CD4-positive, alpha-beta memory T cell (primary cell): Measurements from ENCODE around the gene TEKTIP1. TPM values are rescaled to one million over a fixed set of nuclear protein-coding genes. Genes with fewer than 3 reads are reported as not detected.

Experiments used
- CTCF ChIA-PET: fragments of 350-600 bp; sonication (Branson Sonifier 250); formaldehyde crosslinking; loops from one replicate; lab custom pipeline; 2021; ENCODE audit warnings: inconsistent platforms; ENCODE audit not compliant: partially characterized antibody; lab: Charles Lee
- POLR2A ChIA-PET: fragments of 350-600 bp; sonication (Branson Sonifier 250); formaldehyde crosslinking; loops from one replicate; lab custom pipeline; 2021; ENCODE audit not compliant: partially characterized antibody; lab: Charles Lee
- DNase-seq, 5 donors: peaks; one replicate each; pipeline versions ENCODE4 v3.0.0 to v3.0.0-alpha.2; 2020 to 2022; ENCODE audit warnings: mixed read lengths in 1 of 5
- H3K27ac ChIP-seq: one replicate; pipeline ENCODE4 v1.7.0; 2013; ENCODE audit warnings: low read depth, low read length
- H3K27me3 ChIP-seq: 2 replicates; pipeline ENCODE4 v1.7.0; 2013; ENCODE audit warnings: mild to moderate bottlenecking, low read length, moderate library complexity; ENCODE audit not compliant: insufficient read depth
- H3K36me3 ChIP-seq: 2 replicates; pipeline ENCODE4 v1.7.0; 2013; ENCODE audit warnings: mild to moderate bottlenecking, low read length, moderate library complexity; ENCODE audit not compliant: insufficient read depth
- H3K4me1 ChIP-seq: 2 replicates; pipeline ENCODE4 v1.7.0; 2013; ENCODE audit warnings: mild to moderate bottlenecking, low read length, moderate library complexity; ENCODE audit not compliant: insufficient read depth
- H3K4me3 ChIP-seq, 2 donors: one replicate each; pipeline ENCODE4 v1.7.0; 2013; ENCODE audit warnings: low read length in 2 of 2, mild to moderate bottlenecking in 1 of 2
- H3K9me3 ChIP-seq, 2 donors: one replicate each; pipeline ENCODE4 v1.7.0; 2013; ENCODE audit warnings: low read length in 2 of 2, control low read depth in 1 of 2; ENCODE audit not compliant: control insufficient read depth in 1 of 2
- H3K27ac Mint-ChIP-seq, 7 donors: one replicate each; pipeline ENCODE4 v1.8.0; 2020 to 2021; ENCODE audit warnings: mixed read lengths in 7 of 7, mild to moderate bottlenecking in 6 of 7, inconsistent platforms in 3 of 7, moderate library complexity in 3 of 7
- H3K27me3 Mint-ChIP-seq, 2 donors: one replicate each; pipeline ENCODE4 v1.8.0; 2020 to 2021; ENCODE audit warnings: mixed read lengths in 2 of 2
- H3K36me3 Mint-ChIP-seq, 2 donors: one replicate each; pipeline ENCODE4 v1.8.0; 2020 to 2021; ENCODE audit warnings: mixed read lengths in 2 of 2, inconsistent platforms in 1 of 2, mild to moderate bottlenecking in 1 of 2
- H3K4me1 Mint-ChIP-seq, 4 donors: one replicate each; pipeline ENCODE4 v1.8.0; 2020 to 2021; ENCODE audit warnings: mixed read lengths in 4 of 4, mild to moderate bottlenecking in 1 of 4
- H3K4me3 Mint-ChIP-seq, 8 donors: one replicate each; pipeline ENCODE4 v1.8.0; 2020 to 2021; ENCODE audit warnings: mixed read lengths in 8 of 8, mild to moderate bottlenecking in 7 of 8, moderate library complexity in 6 of 8, inconsistent platforms in 3 of 8
- H3K9me3 Mint-ChIP-seq, 8 donors: one replicate each; pipeline ENCODE4 v1.8.0; 2020 to 2021; ENCODE audit warnings: mixed read lengths in 8 of 8, mild to moderate bottlenecking in 5 of 8, inconsistent platforms in 3 of 8, moderate library complexity in 1 of 8
- intact Hi-C: fragments of 100-400 bp; cut with micrococcal nuclease; formaldehyde crosslinking; loops from one replicate; pipeline ENCODE4 v1.15.1; 2023
- polyA plus RNA-seq, 2 donors: library from polyadenylated mRNA; unstranded; fragments of 300-500 nt; fragmentation: Illumina TruSeq; gene quantifications; one replicate each; pipeline ENCODE4 v1.2.3, GENCODE V29; 2021
- total RNA-seq, 2 experiments: library from RNA; stranded (reverse); gene quantifications; one replicate each; pipeline ENCODE4 v1.2.3, GENCODE V29; 2021

The TEKTIP1 gene
- total and polyA plus RNA-seq, 4 experiments from 2014 or later: 0.55 to 10.6 (median 8.1) TPM; not detected in 1

- ChIA-PET POLR2A (no interaction called here), CTCF (no interaction called here)
- Mint-ChIP-seq H3K36me3 (peaks cover 6 to 19% of the 10 kb centered on the region in 2 donors), H3K4me3 (peak overlapping the region in 1 of 8 donors; percentile 48), H3K27ac (peak overlapping the region in 1 of 7 donors; percentile 64), H3K9me3 (no peaks in the 10 kb centered on the region), H3K27me3 (no peaks in the 10 kb centered on the region), H3K4me1 (peaks cover 27 to 85% (median 55%) of the 10 kb centered on the region in 4 donors)
- H3K27ac ChIP-seq: no peak overlapping the region
- H3K4me3 ChIP-seq: no peak overlapping the region
- no peaks in the 10 kb centered on the region for H3K27me3 ChIP-seq
- no peaks in the 10 kb centered on the region for H3K9me3 ChIP-seq
- peaks cover 49% of the 10 kb centered on the region for H3K4me1 ChIP-seq
- intact Hi-C loops: no loop called here
- DNase-seq: no peak
- peaks cover 8% of the 10 kb centered on the region for H3K36me3 ChIP-seq
Measured at GRCh38 chr19:3512562-3513228, 26.3 kb upstream of the TEKTIP1 start.

- Mint-ChIP-seq H3K9me3 (no peaks in the 10 kb centered on the region), H3K4me3 (peak overlapping the region in 1 of 8 donors; percentile 32), H3K4me1 (peaks cover 27 to 86% (median 50%) of the 10 kb centered on the region in 4 donors), H3K27ac (peak overlapping the region in 1 of 7 donors; percentile 61), H3K27me3 (no peaks in the 10 kb centered on the region), H3K36me3 (peaks cover 6 to 19% of the 10 kb centered on the region in 2 donors)
- Histone ChIP-seq H3K27me3 (no peaks in the 10 kb centered on the region), H3K4me1 (peaks cover 43% of the 10 kb centered on the region), H3K36me3 (peaks cover 8% of the 10 kb centered on the region), H3K9me3 (no peaks in the 10 kb centered on the region), H3K4me3 (no peak overlapping the region), H3K27ac (no peak overlapping the region)
- intact Hi-C loops: no loop called here
- ChIA-PET CTCF (no interaction called here), POLR2A (no interaction called here)
- DNase-seq: no peak
Measured at GRCh38 chr19:3513229-3514140, 25.5 kb upstream of the TEKTIP1 start.

GRCh38 chr19:3514930-3515329 is 24.0 kb upstream of the TEKTIP1 start:
- H3K27ac Mint-ChIP-seq: peak overlapping the region in 2 of 7 donors; percentile 13 to 29
- H3K36me3 ChIP-seq: peaks cover 12% of the 10 kb centered on the region
- no peak overlapping the region for H3K4me3 Mint-ChIP-seq
- H3K9me3 ChIP-seq: no peaks in the 10 kb centered on the region
- H3K4me1 Mint-ChIP-seq: peaks cover 19 to 76% (median 37%) of the 10 kb centered on the region in 4 donors
- H3K27me3 ChIP-seq: no peaks in the 10 kb centered on the region
- ChIA-PET CTCF (no interaction called here), POLR2A (interaction anchor here (1.3 kb wide), 1 partner anchor 9 kb away, joined by 4 read pairs; the partner anchor contains the start of gene FZR1)
- no peak overlapping the region for H3K27ac ChIP-seq
- peaks cover 0 to 13% of the 10 kb centered on the region in 2 donors for H3K36me3 Mint-ChIP-seq
- H3K9me3 Mint-ChIP-seq: no peaks in the 10 kb centered on the region
- no peaks in the 10 kb centered on the region for H3K27me3 Mint-ChIP-seq
- H3K4me3 ChIP-seq: no peak overlapping the region
- no peak for DNase-seq
- H3K4me1 ChIP-seq: peaks cover 29% of the 10 kb centered on the region
- intact Hi-C loops: no loop called here

- Mint-ChIP-seq H3K27me3 (no peaks in the 10 kb centered on the region), H3K4me3 (peak overlapping the region in 1 of 8 donors; percentile 13), H3K9me3 (no peaks in the 10 kb centered on the region), H3K36me3 (peaks cover 2 to 13% of the 10 kb centered on the region in 2 donors), H3K4me1 (peaks cover 18 to 69% (median 34%) of the 10 kb centered on the region in 4 donors), H3K27ac (peak overlapping the region; percentile 44 to 92 (median 78))
- Histone ChIP-seq H3K27ac (peak overlapping the region; percentile 6), H3K4me3 (no peak overlapping the region), H3K9me3 (no peaks in the 10 kb centered on the region), H3K36me3 (peaks cover 9% of the 10 kb centered on the region), H3K27me3 (no peaks in the 10 kb centered on the region), H3K4me1 (peaks cover 19% of the 10 kb centered on the region)
- DNase-seq: no peak
- intact Hi-C loops: no loop called here
- ChIA-PET CTCF (interaction anchor here (2.0 kb wide), 1 partner anchor 30 kb away, joined by 6 read pairs; no protein-coding TSS in a partner anchor), POLR2A (interaction anchor here (1.1 to 1.3 kb wide), 2 partner anchors 10 to 40 kb away, joined by 4 read pairs; partner anchors contain the start of gene FZR1)
Measured at GRCh38 chr19:3515891-3516422, 23.0 kb upstream of the TEKTIP1 start.

- POLR2A ChIA-PET: interaction anchor here (1.0 to 1.2 kb wide), 3 partner anchors 10 to 40 kb away, joined by 4 to 5 read pairs (median 4); partner anchors contain the start of gene FZR1
- no peaks in the 10 kb centered on the region for H3K9me3 ChIP-seq
- H3K36me3 ChIP-seq: peaks cover 9% of the 10 kb centered on the region
- Mint-ChIP-seq H3K27me3 (no peaks in the 10 kb centered on the region), H3K9me3 (no peaks in the 10 kb centered on the region), H3K27ac (peak overlapping the region; percentile 52 to 90 (median 86)), H3K4me3 (peak overlapping the region in 1 of 8 donors; percentile 34), H3K36me3 (peaks cover 5 to 16% of the 10 kb centered on the region in 2 donors), H3K4me1 (peaks cover 19 to 65% (median 33%) of the 10 kb centered on the region in 4 donors)
- CTCF ChIA-PET: interaction anchor here (2.0 kb wide), 1 partner anchor 31 kb away, joined by 6 read pairs; no protein-coding TSS in a partner anchor
- H3K27me3 ChIP-seq: no peaks in the 10 kb centered on the region
- peak overlapping the region; percentile 6 for H3K27ac ChIP-seq
- peak; percentile 55 to 76 (median 74) for DNase-seq
- intact Hi-C loops: no loop called here
- no peak overlapping the region for H3K4me3 ChIP-seq
- H3K4me1 ChIP-seq: peaks cover 19% of the 10 kb centered on the region
Measured at GRCh38 chr19:3516675-3517207, 22.2 kb upstream of the TEKTIP1 start.

GRCh38 chr19:3517638-3518037 is 21.3 kb upstream of the TEKTIP1 start:
- Histone ChIP-seq H3K4me1 (peaks cover 15% of the 10 kb centered on the region), H3K27ac (no peak overlapping the region), H3K4me3 (no peak overlapping the region), H3K27me3 (no peaks in the 10 kb centered on the region), H3K9me3 (no peaks in the 10 kb centered on the region), H3K36me3 (peaks cover 5% of the 10 kb centered on the region)
- ChIA-PET CTCF (interaction anchor here (2.0 kb wide), 1 partner anchor 32 kb away, joined by 6 read pairs; no protein-coding TSS in a partner anchor), POLR2A (interaction anchor here (1.1 kb wide), 1 partner anchor 179 kb away, joined by 6 read pairs; no protein-coding TSS in a partner anchor)
- H3K4me1 Mint-ChIP-seq: peaks cover 19 to 60% (median 31%) of the 10 kb centered on the region in 4 donors
- DNase-seq: no peak
- intact Hi-C loops: no loop called here
- H3K4me3 Mint-ChIP-seq: no peak overlapping the region
- peaks cover 5 to 16% of the 10 kb centered on the region in 2 donors for H3K36me3 Mint-ChIP-seq
- peak overlapping the region in 2 of 7 donors; percentile 64 to 87 for H3K27ac Mint-ChIP-seq
- H3K27me3 Mint-ChIP-seq: no peaks in the 10 kb centered on the region
- no peaks in the 10 kb centered on the region for H3K9me3 Mint-ChIP-seq
